Measurements from ENCODE around the gene C19orf73.

DNA sequence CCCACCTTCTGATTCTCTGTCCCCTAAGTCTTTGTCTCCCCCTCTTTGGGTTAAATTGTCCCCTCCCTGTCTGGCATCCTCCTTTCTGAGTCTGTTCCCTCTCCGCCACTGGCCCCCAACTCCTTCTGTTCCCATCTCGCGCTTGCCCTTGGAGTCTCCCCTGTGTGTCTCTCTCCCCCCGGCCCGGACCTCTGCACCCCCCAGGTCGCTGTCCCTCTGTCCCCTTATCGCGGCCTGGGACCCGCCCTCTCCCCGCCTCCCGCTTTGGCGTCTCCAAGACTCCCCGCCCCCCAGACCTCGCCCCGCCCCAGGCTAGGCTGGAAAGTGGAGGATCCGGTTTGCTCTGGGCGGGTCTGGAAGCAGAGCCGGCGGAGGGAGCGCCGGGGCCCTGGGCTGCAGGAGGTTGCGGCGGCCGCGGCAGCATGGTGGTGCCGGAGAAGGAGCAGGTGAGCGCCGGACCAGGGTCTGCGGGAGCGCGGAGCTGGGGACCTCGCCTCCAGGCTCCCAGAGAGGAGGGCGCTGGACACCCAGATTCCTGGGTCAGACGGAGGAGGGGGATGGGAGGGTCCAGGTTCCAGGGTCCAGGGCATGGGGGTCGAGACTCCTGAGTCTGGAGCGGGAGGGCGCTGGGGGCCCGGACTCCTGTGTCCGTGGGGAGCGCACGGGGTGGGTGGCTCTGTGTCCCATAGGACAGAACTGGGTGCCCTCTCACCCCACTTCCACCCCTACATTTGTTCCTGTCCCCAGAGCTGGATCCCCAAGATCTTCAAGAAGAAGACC is 38.7 kb upstream of the C19orf73 start, which contains the start of gene TRPM4:
- TF ChIP-seq, protein P1, sequence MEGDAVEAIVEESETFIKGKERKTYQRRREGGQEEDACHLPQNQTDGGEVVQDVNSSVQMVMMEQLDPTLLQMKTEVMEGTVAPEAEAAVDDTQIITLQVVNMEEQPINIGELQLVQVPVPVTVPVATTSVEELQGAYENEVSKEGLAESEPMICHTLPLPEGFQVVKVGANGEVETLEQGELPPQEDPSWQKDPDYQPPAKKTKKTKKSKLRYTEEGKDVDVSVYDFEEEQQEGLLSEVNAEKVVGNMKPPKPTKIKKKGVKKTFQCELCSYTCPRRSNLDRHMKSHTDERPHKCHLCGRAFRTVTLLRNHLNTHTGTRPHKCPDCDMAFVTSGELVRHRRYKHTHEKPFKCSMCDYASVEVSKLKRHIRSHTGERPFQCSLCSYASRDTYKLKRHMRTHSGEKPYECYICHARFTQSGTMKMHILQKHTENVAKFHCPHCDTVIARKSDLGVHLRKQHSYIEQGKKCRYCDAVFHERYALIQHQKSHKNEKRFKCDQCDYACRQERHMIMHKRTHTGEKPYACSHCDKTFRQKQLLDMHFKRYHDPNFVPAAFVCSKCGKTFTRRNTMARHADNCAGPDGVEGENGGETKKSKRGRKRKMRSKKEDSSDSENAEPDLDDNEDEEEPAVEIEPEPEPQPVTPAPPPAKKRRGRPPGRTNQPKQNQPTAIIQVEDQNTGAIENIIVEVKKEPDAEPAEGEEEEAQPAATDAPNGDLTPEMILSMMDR (IDR thresholded peaks at IDR 0.05) = no peak
- TF ChIP-seq ZFX (IDR thresholded peaks at IDR 0.05; ENCODE audit: borderline replicate concordance) = no peak

Data from 22Rv1 (cell line).